ENCODE measurements around the gene TMEM135. TPM values are rescaled to one million over a fixed set of nuclear protein-coding genes. Genes with fewer than 3 reads are reported as not detected.
"Not testable (repeated sequence)": the region's sequence is repeated elsewhere in the genome, so short reads cannot be mapped to it uniquely, and the experiment has no call there.

Gene TMEM135
- total RNA-seq, 1 experiment from 2014 or later = 11.0 TPM

- DNase-seq (ENCODE audit: low read depth) = no peak
- in situ Hi-C loops (cut with HindIII; ENCODE audit: low pct_unique_long_range_greater_than_20kb, low sequenced_read_pairs) = no loop called here
These were observed 225.6 kb downstream of the TMEM135 start for GRCh38 chr11:87263264-87263838.

- in situ Hi-C loops (cut with HindIII; ENCODE audit: low pct_unique_long_range_greater_than_20kb, low sequenced_read_pairs) = no loop called here
- DNase-seq (ENCODE audit: low read depth) = no peak
These were observed 226.2 kb downstream of the TMEM135 start for GRCh38 chr11:87263979-87264378.

- in situ Hi-C loops (cut with HindIII; ENCODE audit: low pct_unique_long_range_greater_than_20kb, low sequenced_read_pairs) = no loop called here
- no peak for DNase-seq (ENCODE audit: low read depth)
These were observed 227.4 kb downstream of the TMEM135 start for GRCh38 chr11:87265132-87265531.

DNA sequence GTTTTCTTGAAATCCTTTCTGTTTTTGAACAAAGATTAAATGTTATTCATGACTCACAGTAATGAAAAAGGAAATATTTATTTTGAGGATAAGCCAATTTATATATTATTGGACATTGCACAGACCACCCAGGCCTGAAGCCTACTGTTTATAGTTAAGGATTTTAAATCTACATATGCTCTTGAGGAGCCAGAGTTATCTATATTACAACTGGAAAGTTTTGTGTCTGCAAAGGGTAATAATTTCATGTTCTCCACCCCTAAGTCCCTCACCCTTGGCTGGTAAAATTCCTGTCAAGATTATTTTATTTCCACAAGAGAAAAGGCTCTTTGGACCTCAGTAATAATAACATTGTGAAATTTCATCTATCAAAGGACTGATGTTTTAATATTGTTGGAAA lies 228.2 kb downstream of the TMEM135 start:
- in situ Hi-C loops (cut with HindIII; ENCODE audit: low pct_unique_long_range_greater_than_20kb, low sequenced_read_pairs) = no loop called here
- no peak for DNase-seq (ENCODE audit: low read depth)

GRCh38 chr11:87266751-87267150 lies 229.0 kb downstream of the TMEM135 start:
- no peak for DNase-seq (ENCODE audit: low read depth)
- in situ Hi-C loops (cut with HindIII; ENCODE audit: low pct_unique_long_range_greater_than_20kb, low sequenced_read_pairs) = no loop called here

- DNase-seq (ENCODE audit: low read depth); in situ Hi-C loops (cut with HindIII; ENCODE audit: low pct_unique_long_range_greater_than_20kb, low sequenced_read_pairs): not testable (repeated sequence)
These were observed 234.2 kb downstream of the TMEM135 start for GRCh38 chr11:87271951-87272350.

- in situ Hi-C loops (cut with HindIII; ENCODE audit: low pct_unique_long_range_greater_than_20kb, low sequenced_read_pairs) = no loop called here
These were observed 237.4 kb downstream of the TMEM135 start for GRCh38 chr11:87275176-87275575.

GRCh38 chr11:87280143-87280542 lies 242.4 kb downstream of the TMEM135 start:
- in situ Hi-C loops (cut with HindIII; ENCODE audit: low pct_unique_long_range_greater_than_20kb, low sequenced_read_pairs) = no loop called here
- no peak for DNase-seq (ENCODE audit: low read depth)

More at GRCh38 chr11:87275176-87275575, 237.4 kb downstream of the TMEM135 start:
- no peak for DNase-seq (ENCODE audit: low read depth)

DNA sequence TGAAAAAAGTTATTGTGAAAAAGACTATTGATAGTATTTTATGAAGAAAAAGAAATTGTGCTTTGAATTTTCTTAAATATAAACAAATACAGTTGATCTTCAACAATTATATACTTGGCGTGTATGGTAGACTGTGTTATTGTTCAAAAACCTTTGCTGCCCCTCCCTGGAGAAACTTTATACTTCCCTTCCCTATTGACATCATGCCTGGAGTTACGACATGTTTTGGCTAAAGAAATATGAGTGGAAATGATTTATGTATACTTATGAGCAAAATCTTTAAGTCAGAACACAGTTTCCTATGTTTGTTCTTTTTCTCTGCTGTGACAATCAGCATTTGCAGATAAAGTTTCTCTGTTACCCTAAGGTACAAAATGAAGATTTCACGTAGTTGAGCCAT lies 243.8 kb downstream of the TMEM135 start:
- no peak for DNase-seq (ENCODE audit: low read depth)
- in situ Hi-C loops (cut with HindIII; ENCODE audit: low pct_unique_long_range_greater_than_20kb, low sequenced_read_pairs) = no loop called here

- in situ Hi-C loops (cut with HindIII; ENCODE audit: low pct_unique_long_range_greater_than_20kb, low sequenced_read_pairs) = no loop called here
- no peak for DNase-seq (ENCODE audit: low read depth)
These were observed 246.6 kb downstream of the TMEM135 start for GRCh38 chr11:87284306-87284705.

DNA sequence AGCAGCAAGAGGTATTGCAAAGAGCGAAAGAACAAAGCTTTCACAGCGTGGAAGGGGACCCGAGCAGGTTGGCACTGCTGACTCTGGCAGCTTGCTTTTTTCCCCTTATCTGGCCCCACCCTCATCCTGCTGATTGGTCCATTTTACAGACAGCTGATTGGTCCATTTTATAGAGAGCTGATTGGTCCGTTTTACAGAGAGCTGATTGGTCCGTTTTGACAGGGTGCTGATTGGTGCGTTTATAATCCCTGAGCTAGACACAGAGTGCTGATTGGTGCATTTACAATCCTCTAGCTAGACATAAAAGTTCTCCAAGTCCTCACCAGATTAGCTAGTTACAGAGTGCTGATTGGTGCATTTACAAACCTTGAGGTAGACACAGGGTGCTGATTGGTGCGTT lies 247.9 kb downstream of the TMEM135 start:
- DNase-seq (ENCODE audit: low read depth); in situ Hi-C loops (cut with HindIII; ENCODE audit: low pct_unique_long_range_greater_than_20kb, low sequenced_read_pairs): not testable (repeated sequence)

DNA sequence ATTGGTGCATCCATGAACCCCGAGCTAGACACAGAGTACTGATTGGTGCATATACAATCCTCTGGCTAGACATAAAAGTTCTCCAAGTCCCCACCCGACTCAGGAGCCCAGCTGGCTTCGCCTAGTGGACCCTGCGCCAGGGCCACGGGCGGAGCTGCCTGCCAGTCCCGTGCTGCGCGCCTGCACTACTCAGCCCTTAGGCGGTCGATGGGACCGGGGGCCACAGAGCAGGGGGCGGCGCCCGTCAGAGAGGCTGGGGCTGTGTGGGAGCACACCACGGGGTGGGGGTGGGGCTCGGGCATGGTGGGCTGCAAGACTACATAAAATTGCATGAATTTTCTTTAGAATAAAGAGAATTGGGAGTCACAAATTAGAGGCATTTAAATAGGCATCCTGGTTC lies 248.6 kb downstream of the TMEM135 start:
- DNase-seq (ENCODE audit: low read depth) = no peak
- in situ Hi-C loops (cut with HindIII; ENCODE audit: low pct_unique_long_range_greater_than_20kb, low sequenced_read_pairs) = no loop called here

DNA sequence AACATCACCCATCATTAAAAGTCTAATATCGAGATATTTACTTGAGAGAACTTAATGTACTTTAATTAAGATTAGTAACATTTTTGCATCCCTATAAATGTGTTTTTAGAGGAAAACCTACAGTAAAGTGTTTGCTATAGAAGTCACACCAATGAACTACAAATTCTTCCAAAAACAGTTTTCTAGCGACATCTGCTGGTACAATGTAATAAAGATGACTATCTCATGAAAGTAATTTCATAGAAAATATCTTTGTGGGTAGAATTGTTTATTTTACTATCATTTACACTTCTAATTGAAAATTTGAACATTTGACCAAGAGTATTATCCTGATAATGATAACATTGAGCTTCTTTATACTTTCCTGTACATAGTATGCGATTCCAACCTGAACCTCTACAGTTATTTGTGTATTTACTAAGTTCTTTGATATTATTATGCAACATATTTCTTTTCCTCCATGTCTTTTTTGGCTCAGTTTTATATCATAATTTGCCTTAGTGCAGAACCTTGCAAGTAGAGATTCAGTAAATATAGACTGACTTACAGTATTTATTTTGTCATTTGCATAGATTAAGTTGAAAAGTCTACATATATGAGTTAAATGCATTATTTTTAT lies 252.7 kb downstream of the TMEM135 start:
- in situ Hi-C loops (cut with HindIII; ENCODE audit: low pct_unique_long_range_greater_than_20kb, low sequenced_read_pairs) = no loop called here
- DNase-seq (ENCODE audit: low read depth) = peak; percentile 17

DNA sequence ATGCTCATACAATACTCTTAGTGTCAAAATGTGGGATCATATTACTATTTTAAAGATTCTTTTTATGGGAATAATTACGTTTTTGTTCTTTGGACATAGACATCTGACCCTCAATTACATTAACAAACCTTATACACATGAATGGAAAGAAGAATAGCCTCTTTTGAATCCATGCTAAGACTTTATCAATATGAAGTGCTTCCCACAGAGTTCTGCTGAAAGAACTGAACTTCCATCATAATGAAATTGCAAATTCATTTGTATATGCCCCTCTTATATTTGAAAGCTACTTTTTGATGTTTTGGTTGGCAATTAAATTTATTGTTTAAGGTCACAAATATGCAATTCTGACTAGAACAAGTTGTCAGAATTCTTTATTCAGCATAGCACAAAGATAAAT lies 254.9 kb downstream of the TMEM135 start:
- no peak for DNase-seq (ENCODE audit: low read depth)
- in situ Hi-C loops (cut with HindIII; ENCODE audit: low pct_unique_long_range_greater_than_20kb, low sequenced_read_pairs) = no loop called here

GRCh38 chr11:87295237-87295636 lies 257.5 kb downstream of the TMEM135 start:
- in situ Hi-C loops (cut with HindIII; ENCODE audit: low pct_unique_long_range_greater_than_20kb, low sequenced_read_pairs) = no loop called here
- DNase-seq (ENCODE audit: low read depth) = no peak

- in situ Hi-C loops (cut with HindIII; ENCODE audit: low pct_unique_long_range_greater_than_20kb, low sequenced_read_pairs) = no loop called here
- DNase-seq (ENCODE audit: low read depth) = no peak
These were observed 258.9 kb downstream of the TMEM135 start for GRCh38 chr11:87296627-87297026.

DNA sequence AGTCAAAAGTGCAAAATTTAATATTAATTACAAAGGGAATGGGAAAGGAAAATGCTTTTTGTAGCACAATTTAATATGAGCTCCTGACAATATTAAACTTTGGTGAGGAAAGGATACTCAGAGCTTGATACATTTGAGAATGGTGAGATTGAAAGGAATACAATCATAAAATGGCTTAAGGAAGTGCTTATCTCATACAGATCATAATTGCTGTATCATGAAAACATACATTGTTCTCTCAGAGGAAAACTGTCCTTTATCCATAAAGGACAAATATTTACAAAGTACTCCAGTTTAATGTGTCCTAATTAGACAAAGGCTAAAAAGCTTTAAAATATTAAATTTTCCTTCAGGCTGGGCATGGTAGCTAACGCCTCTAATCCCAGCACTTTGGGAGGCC lies 260.4 kb downstream of the TMEM135 start:
- in situ Hi-C loops (cut with HindIII; ENCODE audit: low pct_unique_long_range_greater_than_20kb, low sequenced_read_pairs) = no loop called here
- no peak for DNase-seq (ENCODE audit: low read depth)

GRCh38 chr11:87299041-87299481 lies 261.3 kb downstream of the TMEM135 start:
- in situ Hi-C loops (cut with HindIII; ENCODE audit: low pct_unique_long_range_greater_than_20kb, low sequenced_read_pairs) = no loop called here

GRCh38 chr11:87300640-87301380 lies 263.1 kb downstream of the TMEM135 start:
- no peak for DNase-seq (ENCODE audit: low read depth)
- in situ Hi-C loops (cut with HindIII; ENCODE audit: low pct_unique_long_range_greater_than_20kb, low sequenced_read_pairs) = no loop called here

More at GRCh38 chr11:87299041-87299481, 261.3 kb downstream of the TMEM135 start:
- no peak for DNase-seq (ENCODE audit: low read depth)

Data from Caki2 (cell line).